OCI-LY7 (cell line): ENCODE data around the gene TEKT4. TPM values are rescaled to one million over a fixed set of nuclear protein-coding genes. Genes with fewer than 3 reads are reported as not detected.
"Not testable (repeated sequence)": the region's sequence is repeated elsewhere in the genome, so short reads cannot be mapped to it uniquely, and the experiment has no call there.

Experiments
- BruUV-seq: library from RNA; stranded (reverse); fragments of 400-500 nt; replicated peaks from 2 replicates; lab custom pipeline; 2021; lab: Mats Ljungman, UMichigan
- CTCF ChIA-PET: fragments of 300-600 bp; sonication (Branson Sonifier 250); formaldehyde crosslinking; loops from one replicate; lab custom pipeline; 2022; ENCODE audit warnings: antibody characterized with exemption; ENCODE audit not compliant: unreplicated experiment; lab: Charles Lee
- POLR2A ChIA-PET: fragments of 300-600 bp; sonication (Branson Sonifier 250); formaldehyde crosslinking; loops from one replicate; lab custom pipeline; 2022; ENCODE audit warnings: antibody characterized with exemption; lab: Charles Lee
- DNase-seq: peaks from one replicate; pipeline ENCODE4 v3.0.0-alpha.2; 2015; ENCODE audit warnings: low spot score
- H2AFZ ChIP-seq: fragments of 200-600 bp; sonication (generic), shearing (Covaris generic); 2 replicates; pipeline ENCODE4 v1.6.1; 2014; ENCODE audit warnings: mild to moderate bottlenecking, antibody characterized with exemption, low read length, moderate library complexity
- H3K27ac ChIP-seq: fragments of 200-600 bp; sonication (generic); 2 replicates; pipeline ENCODE4 v1.5.1; 2014; ENCODE audit warnings: mixed run types, low read depth, mild to moderate bottlenecking, moderate library complexity, low read length, inconsistent platforms; ENCODE audit not compliant: poor library complexity, severe bottlenecking
- H3K36me3 ChIP-seq: fragments of 200-600 bp; sonication (generic); 2 replicates; pipeline ENCODE4 v1.6.1; 2014; ENCODE audit warnings: mild to moderate bottlenecking, antibody characterized with exemption, low read length, moderate library complexity, mixed read lengths; ENCODE audit not compliant: insufficient read depth
- H3K4me1 ChIP-seq: fragments of 200-600 bp; sonication (generic); 2 replicates; pipeline ENCODE4 v1.5.1; 2014; ENCODE audit warnings: mild to moderate bottlenecking, low read length; ENCODE audit not compliant: insufficient read depth, poor library complexity, severe bottlenecking
- H3K4me2 ChIP-seq: fragments of 200-600 bp; sonication (generic); 2 replicates; pipeline ENCODE4 v1.6.1; 2014; ENCODE audit warnings: mild to moderate bottlenecking, low read length
- H3K4me3 ChIP-seq: fragments of 200-600 bp; sonication (generic); 2 replicates; pipeline ENCODE4 v1.5.1; 2014; ENCODE audit warnings: mild to moderate bottlenecking, low read depth, low read length; ENCODE audit not compliant: poor library complexity, severe bottlenecking
- H3K79me2 ChIP-seq: fragments of 200-600 bp; sonication (generic); 2 replicates; pipeline ENCODE4 v1.6.1; 2016; ENCODE audit warnings: low read depth, mild to moderate bottlenecking, low read length, moderate library complexity, mixed read lengths; ENCODE audit not compliant: insufficient read depth
- H3K9me2 ChIP-seq: fragments of 200-600 bp; sonication (generic); 2 replicates; pipeline ENCODE4 v1.6.1; 2016; ENCODE audit warnings: mild to moderate bottlenecking, low read length, mixed read lengths; ENCODE audit not compliant: insufficient read depth
- H3K9me3 ChIP-seq: fragments of 200-600 bp; sonication (generic); 2 replicates; pipeline ENCODE4 v1.6.1; 2014; ENCODE audit warnings: mild to moderate bottlenecking, mixed run types, low read length, mixed read lengths
- H4K20me1 ChIP-seq: fragments of 200-600 bp; sonication (generic); 2 replicates; pipeline ENCODE4 v1.6.1; 2014; ENCODE audit warnings: mild to moderate bottlenecking, antibody characterized with exemption, low read length, moderate library complexity, mixed read lengths; ENCODE audit not compliant: insufficient read depth
- EZH2phosphoT487 ChIP-seq: fragments of 200-600 bp; sonication (generic); IDR thresholded peaks from 2 replicates; pipeline ENCODE4 v1.6.1; 2018; ENCODE audit warnings: low read depth, borderline replicate concordance, mild to moderate bottlenecking, mixed run types, antibody characterized with exemption, low read length, moderate library complexity, mixed read lengths
- intact Hi-C: fragments of 100-400 bp; cut with micrococcal nuclease; formaldehyde crosslinking; loops from one replicate; pipeline ENCODE4 v1.10.0; 2022; ENCODE audit not compliant: unreplicated experiment
- total RNA-seq, 2 experiments: library from RNA; depleted of rRNA in 1 of 2; stranded (reverse); fragments of >200 nt in 1 of 2; shearing (Covaris generic) in 1 of 2; gene quantifications; 2 replicates each; pipeline ENCODE4 v1.2.3, GENCODE V29; 2014 to 2022
- TF ChIP-seq, protein P1 (sequence below): fragments of 200-600 bp; sonication (generic); conservative IDR thresholded peaks from 2 replicates; pipeline ENCODE4 v1.5.1; 2014; ENCODE audit warnings: mild to moderate bottlenecking, antibody characterized with exemption, low read length, moderate library complexity, mixed read lengths

Gene TEKT4
- total RNA-seq, 2 experiments from 2014 or later = not detected

GRCh38 chr2:94890234-94890633 lies 19.0 kb downstream of the TEKT4 start:
- no TSS peak for BruUV-seq
- Histone ChIP-seq H3K9me3 (no peaks in the 10 kb centered on the region), H3K27ac (no peak overlapping the region), H3K9me2 (no peaks in the 10 kb centered on the region), H3K79me2 (no peaks in the 10 kb centered on the region), H2AFZ (no peak overlapping the region), H3K4me2 (no peak overlapping the region), H3K36me3 (no peaks in the 10 kb centered on the region), H3K4me1 (no peaks in the 10 kb centered on the region), H4K20me1 (no peaks in the 10 kb centered on the region), H3K4me3 (no peak overlapping the region)
- DNase-seq = no peak
- TF ChIP-seq EZH2phosphoT487 = no peak
- TF ChIP-seq, protein P1, sequence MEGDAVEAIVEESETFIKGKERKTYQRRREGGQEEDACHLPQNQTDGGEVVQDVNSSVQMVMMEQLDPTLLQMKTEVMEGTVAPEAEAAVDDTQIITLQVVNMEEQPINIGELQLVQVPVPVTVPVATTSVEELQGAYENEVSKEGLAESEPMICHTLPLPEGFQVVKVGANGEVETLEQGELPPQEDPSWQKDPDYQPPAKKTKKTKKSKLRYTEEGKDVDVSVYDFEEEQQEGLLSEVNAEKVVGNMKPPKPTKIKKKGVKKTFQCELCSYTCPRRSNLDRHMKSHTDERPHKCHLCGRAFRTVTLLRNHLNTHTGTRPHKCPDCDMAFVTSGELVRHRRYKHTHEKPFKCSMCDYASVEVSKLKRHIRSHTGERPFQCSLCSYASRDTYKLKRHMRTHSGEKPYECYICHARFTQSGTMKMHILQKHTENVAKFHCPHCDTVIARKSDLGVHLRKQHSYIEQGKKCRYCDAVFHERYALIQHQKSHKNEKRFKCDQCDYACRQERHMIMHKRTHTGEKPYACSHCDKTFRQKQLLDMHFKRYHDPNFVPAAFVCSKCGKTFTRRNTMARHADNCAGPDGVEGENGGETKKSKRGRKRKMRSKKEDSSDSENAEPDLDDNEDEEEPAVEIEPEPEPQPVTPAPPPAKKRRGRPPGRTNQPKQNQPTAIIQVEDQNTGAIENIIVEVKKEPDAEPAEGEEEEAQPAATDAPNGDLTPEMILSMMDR = no peak
- intact Hi-C loops = no loop called here
- ChIA-PET POLR2A (interaction anchor here (0.5 kb wide), 1 partner anchor 14 kb away, joined by 3 read pairs; no protein-coding TSS in a partner anchor), CTCF (no interaction called here)

GRCh38 chr2:94895273-94895672 lies 24.0 kb downstream of the TEKT4 start:
- H3K4me2 ChIP-seq, intact Hi-C loops, H4K20me1 ChIP-seq, H3K4me3 ChIP-seq, DNase-seq, H3K4me1 ChIP-seq, H2AFZ ChIP-seq, H3K9me2 ChIP-seq, H3K27ac ChIP-seq, H3K79me2 ChIP-seq, BruUV-seq, H3K36me3 ChIP-seq, POLR2A ChIA-PET, H3K9me3 ChIP-seq: not testable (repeated sequence)
- CTCF ChIA-PET = interaction anchor here (0.5 kb wide), 1 partner anchor 181 kb away, joined by 3 read pairs; no protein-coding TSS in a partner anchor

- POLR2A ChIA-PET, H3K4me1 ChIP-seq, H4K20me1 ChIP-seq, H3K27ac ChIP-seq, H3K4me3 ChIP-seq, CTCF ChIA-PET, H3K36me3 ChIP-seq, H3K9me3 ChIP-seq, H3K4me2 ChIP-seq, intact Hi-C loops, H3K9me2 ChIP-seq, H3K79me2 ChIP-seq, H2AFZ ChIP-seq, BruUV-seq, DNase-seq: not testable (repeated sequence)
These were observed 35.7 kb downstream of the TEKT4 start for GRCh38 chr2:94906976-94907375.

DNA sequence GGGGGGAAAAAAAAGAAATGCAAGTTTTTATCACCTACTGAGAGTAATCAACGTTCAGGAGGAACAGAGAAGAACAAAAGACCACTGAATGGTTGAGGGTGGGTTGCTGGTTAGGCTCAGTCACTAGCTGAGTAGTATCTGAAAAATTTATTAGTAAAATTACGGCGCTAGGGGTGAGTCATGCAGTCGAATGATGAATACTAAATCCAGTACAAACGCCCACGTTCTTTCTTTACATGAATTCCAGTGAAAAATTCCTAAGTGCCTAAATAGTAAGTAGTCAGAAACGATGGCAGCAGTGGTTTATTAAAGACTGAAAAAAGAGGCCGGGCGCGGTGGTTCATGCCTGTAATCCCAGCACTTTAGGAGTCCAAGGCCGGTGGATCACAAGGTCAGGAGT lies 52.0 kb downstream of the TEKT4 start:
- H3K4me1 ChIP-seq = no peaks in the 10 kb centered on the region
- H3K27ac ChIP-seq = no peak overlapping the region
- H3K4me2 ChIP-seq = no peak overlapping the region
- H3K79me2 ChIP-seq = no peaks in the 10 kb centered on the region
- ChIA-PET POLR2A (no interaction called here), CTCF (no interaction called here)
- no peaks in the 10 kb centered on the region for H3K9me3 ChIP-seq
- H3K9me2 ChIP-seq = no peaks in the 10 kb centered on the region
- no peaks in the 10 kb centered on the region for H3K36me3 ChIP-seq
- intact Hi-C loops = no loop called here
- no peak for DNase-seq
- TF ChIP-seq EZH2phosphoT487 = no peak
- TF ChIP-seq, protein P1 = no peak
- H3K4me3 ChIP-seq = no peak overlapping the region
- no peak overlapping the region for H2AFZ ChIP-seq
- no TSS peak for BruUV-seq
- no peaks in the 10 kb centered on the region for H4K20me1 ChIP-seq

- H2AFZ ChIP-seq, DNase-seq, H4K20me1 ChIP-seq, POLR2A ChIA-PET, H3K36me3 ChIP-seq, H3K4me1 ChIP-seq, H3K9me2 ChIP-seq, BruUV-seq, H3K4me3 ChIP-seq, CTCF ChIA-PET, H3K4me2 ChIP-seq, intact Hi-C loops, H3K9me3 ChIP-seq, H3K27ac ChIP-seq, H3K79me2 ChIP-seq: not testable (repeated sequence)
These were observed 53.8 kb downstream of the TEKT4 start for GRCh38 chr2:94924999-94925398.
